GM19438 (cell line): ENCODE data around the gene FAIM2.

Experiments
- ATAC-seq: cut with Tn5 transposase; IDR thresholded peaks from one replicate; pipeline ENCODE4 v1.9.1; 2021; ENCODE audit warnings: low read depth; ENCODE audit not compliant: unreplicated experiment

Gene FAIM2

DNA sequence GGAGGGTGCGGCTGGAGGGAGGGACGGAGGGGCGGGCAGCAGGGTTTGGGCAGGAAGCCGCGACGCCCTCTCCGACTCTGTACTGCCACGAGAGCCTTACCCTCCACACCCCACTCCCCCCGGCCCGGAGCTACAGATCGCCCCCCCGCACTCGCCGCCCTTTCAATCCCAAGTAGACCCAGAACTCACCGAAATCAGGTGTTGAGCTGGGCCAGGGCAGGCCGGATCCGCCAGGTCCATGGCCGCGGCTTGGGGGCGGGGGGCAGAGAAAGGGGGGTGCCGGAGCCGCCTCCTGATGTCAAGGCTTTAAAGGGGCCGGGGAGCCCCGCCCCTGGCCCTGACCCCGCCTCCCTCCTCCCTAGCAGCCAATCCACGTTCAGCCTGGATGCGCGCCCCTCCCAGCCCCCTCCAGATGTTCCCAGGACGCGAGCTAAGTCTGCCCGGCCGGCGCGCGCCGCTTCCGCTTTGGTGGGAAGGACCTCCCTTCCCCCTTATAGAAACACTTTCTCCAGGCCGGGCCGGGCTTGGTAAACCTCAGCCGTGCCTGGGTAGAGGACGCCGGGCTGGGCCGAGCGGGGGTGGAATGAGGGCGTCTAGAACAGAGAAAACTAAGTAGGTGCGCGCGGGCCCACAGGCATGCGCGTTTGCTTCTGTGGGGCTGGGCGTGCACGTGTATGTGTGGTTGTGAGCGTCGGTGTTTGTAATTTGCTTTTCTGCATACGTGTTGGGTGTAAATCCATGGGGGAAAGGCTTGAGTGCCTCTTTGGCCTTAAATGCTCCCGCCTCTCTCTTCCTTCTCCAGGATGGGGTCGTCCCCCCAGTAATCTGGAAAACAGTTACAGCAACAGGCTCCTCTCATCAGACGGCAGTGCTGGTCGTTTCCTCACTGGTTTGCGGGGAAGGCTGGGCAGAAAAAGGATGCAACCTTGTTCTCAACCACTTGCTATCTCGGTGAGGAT, 75.3 kb downstream of the FAIM2 start, which contains the start of gene NCKAP5L:
Gene NCKAP5L, minus strand, starts transcription at position 281 of the 959 bp plus-strand sequence. CDS start 24,369 bp downstream, outside the sequence.
- ATAC-seq: peak; percentile 83

DNA sequence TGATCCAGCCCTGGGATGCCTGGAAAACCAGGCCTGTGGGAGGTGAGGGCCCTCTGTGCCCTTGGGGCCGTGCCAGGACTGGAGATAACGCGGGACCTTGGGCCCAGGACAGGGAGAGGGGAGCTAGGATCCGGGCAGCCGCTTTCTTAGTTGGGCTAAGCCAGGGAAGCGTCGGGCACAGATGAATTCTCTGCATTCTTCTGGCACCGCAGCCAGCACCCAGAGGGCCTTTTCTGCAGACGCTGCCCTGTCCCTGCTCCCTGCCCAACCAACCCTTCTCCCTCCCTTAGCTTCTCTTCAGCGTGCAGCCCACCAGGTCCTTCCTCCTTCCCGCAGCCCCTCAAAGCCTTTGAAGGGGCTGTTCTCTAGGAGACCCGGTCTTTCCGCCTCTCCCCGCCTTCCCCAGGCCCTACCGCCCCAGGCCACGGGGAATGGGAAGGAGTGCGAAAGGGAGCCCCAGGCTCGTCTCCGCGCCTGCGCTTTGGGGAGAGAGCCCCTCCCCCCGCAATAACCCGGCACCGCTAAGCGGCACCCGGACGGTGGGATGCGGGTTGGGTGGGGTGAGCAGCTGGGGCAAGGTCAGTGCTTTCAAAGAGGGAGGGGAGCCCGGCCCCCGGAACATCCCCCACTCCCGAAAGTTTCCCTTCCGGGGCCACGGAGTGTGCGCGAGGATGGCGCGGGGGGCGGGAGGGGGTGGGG, 76.2 kb downstream of the FAIM2 start:
- ATAC-seq: peak; percentile 28

DNA sequence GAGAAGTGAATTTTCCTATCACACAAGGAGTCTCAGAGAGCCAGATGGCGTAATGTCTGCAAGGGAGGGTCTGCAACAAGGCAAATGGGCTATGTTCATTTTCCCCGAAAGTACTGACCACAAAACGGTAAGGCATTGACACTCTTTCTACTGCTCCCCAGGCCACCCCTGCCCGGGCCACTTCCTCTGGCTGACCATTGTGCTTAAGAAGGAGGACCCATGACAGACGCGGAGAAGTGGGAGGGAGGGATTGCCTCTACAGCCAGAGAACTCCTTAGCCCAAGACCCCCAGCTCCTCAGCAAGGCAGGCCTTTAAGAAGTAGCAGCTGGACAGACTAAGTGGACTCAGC, 76.7 kb downstream of the FAIM2 start:
- no peak for ATAC-seq

DNA sequence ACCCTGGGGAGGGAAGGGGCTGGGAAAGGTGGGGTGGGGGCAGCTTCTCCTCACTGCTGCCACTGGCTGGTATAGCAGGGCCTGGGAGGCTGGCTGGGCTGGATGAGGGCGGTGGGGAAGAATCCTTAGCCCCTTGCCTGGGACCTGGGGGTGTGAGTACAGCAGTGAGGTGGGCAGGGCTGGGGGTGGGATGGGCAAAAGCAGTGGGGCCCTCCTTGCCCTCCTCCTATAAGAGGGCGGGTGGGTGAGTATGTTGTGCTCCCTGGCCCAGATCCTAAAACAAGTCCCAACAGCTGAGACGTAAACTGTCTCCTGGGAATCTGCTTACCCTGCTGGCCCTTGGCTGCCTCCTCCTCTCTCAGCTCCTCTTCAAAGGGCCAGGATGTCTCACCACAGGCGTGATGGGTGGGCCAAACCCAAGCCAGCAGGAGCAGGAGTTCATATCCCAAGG, 77.7 kb downstream of the FAIM2 start:
- ATAC-seq: no peak

DNA sequence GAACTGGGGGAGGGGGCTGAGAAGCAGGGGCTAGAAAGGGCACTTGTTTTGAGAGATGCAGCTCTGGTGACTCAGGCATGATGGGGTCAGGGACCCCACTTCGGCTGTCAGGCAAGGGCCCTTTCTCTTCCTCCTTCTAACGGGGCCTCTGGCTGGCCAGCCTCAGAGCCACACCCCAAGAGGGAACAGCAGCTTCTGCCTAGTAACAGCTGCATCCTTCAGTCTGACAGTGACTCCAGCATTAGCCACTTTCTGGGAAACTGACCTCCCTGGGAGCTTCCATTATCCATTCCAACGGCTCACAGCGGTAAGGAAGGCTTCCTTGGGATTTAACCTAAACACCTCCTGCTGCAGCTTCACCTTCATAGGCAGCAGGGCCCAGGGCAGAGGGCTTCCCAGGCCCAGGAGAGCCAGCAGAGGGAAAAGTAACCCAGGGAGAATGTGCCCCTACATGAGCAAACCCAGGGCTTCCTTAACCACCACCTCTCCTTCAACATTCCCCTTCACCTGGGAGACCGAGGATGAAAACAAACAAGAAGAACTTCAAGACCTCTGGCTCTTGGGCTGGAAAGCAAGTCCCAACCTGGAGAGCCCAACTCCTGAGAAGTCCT, 78.2 kb downstream of the FAIM2 start:
- no peak for ATAC-seq

DNA sequence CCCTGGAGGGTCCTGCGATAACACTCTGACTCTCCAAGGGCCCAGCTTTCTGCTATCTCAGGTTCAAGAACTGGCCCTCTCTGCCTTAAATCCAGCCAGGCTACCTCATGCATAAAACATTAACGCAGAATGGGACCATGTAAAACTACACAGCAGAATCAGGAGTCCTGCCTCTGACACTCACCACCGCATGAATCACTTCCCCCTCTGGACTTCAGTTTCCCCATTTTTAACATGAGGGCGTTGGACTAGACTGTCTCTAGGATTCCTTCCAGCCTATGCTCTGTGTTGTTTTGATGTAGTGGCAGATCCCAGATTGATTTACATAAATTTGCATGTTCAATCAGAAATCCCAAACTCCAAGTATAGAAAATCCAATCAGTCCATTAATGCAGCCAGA, 78.8 kb downstream of the FAIM2 start:
- no peak for ATAC-seq

DNA sequence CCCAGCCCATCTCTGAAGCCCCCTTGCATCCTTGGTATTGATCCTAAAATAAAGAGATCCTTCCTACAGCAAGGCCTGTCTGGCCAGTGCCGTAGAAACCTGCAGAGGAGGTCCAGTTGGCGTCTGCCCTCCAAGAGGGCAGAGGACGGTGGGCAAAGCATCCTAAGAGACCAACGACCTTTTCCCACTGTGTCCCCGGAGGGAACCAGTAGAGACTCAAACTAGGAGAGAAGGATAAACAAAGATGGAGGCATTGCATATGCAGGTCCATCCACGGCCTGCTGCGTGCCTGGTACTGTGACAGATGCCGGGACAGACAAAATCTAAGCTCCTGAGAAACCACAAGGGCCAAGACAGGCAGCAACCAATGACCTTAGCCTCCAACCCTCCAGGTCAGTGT, 79.3 kb downstream of the FAIM2 start:
- ATAC-seq: no peak

DNA sequence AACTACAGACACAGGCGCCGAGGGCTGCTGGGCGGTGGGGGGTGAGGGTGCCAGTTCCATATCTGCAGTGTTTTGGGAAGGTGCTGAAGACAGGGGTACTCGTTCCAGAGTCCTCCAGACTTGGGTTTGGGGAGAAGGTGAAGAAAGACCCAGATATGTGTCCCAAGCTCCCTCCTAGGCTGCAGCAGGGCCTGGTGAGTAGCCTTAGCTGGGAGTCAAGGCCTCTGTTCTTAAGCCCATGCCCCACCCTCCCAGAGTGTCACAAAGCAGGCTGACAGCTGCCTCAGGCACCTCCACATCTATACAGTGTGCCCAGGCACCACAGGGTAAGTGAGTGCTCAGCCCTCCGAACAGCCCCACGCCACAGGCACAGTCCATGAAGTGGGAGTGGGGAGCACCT, 79.7 kb downstream of the FAIM2 start:
- no peak for ATAC-seq

DNA sequence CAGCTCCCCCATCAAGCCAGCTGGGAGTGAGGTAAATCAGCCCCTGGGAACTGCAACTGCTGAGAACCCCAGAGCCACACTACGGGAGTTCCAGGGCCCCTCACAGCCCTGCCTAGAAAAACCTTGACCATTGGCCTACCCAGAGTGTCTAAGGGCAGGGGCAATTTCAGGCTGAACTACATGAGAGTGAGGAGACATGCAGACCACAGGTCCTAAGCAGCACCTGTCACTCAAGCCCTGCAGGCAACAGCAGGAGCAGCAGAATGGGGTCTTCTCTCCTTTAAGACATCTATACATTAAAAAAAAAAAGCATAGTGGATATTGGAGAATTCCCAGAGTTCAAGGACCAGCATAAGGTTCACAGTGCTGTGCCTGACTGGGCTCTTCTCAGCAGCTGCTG, 80.3 kb downstream of the FAIM2 start:
- ATAC-seq: no peak

DNA sequence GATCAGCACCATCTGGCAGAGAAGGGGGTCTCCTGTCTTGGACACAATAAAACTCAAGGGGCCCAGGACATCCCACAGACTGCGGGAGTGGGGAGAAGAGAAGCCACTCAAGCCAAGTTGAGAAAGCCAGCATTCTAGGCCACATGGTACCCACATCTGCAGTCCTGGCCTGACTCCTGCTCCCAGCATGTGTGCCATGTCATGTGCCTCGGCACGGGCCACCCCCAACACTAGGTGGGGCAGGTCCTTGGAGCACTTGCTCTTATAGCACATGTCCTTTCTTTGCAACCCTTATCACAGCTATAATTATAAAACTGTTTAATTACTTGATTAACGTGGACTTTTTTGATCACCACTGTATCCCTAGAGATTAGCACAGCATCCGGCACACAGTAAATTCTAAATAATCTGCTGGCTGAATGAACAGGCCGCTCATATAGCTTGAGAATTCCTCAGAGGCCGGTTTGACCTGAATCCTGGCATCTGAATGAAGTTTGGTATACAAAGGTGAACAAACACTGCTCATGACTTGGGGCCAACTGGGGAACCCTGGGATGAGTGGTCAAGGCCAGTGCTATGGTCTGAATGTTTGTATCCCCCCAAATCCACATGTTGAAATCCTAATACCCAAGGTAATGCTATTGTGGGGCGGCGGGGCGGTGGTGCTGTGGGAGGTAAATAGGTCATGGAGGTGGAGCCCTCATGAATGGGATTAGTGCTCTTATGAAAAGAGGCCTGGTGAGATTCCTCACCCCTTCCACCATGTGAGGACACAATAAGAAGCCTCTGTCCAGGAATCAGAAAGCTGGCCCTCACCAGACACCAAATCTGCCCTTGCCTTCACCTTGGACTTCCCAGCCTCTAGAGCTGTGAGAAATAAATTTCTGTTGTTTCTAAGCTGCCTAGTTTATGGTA, 82.1 kb downstream of the FAIM2 start:
- no peak for ATAC-seq

DNA sequence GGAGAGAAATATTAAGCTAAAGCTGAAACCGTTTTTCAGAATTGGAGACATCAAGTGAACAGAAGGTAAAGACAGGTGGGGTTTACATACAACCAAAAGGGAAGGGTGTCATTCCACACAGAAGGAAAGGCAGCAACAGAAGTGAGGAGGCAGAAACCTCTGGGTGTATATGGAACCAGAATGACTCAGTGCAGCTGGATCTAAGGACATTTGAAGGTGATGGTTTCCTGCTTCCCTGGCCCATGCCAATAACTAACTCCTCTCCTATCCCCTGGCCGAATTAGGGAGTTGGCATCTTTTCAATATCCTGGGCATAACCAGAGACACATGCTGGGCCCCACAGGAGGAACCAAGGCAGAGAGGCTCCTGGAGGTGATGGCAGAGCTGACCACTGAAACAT, 83.9 kb downstream of the FAIM2 start:
- no peak for ATAC-seq

DNA sequence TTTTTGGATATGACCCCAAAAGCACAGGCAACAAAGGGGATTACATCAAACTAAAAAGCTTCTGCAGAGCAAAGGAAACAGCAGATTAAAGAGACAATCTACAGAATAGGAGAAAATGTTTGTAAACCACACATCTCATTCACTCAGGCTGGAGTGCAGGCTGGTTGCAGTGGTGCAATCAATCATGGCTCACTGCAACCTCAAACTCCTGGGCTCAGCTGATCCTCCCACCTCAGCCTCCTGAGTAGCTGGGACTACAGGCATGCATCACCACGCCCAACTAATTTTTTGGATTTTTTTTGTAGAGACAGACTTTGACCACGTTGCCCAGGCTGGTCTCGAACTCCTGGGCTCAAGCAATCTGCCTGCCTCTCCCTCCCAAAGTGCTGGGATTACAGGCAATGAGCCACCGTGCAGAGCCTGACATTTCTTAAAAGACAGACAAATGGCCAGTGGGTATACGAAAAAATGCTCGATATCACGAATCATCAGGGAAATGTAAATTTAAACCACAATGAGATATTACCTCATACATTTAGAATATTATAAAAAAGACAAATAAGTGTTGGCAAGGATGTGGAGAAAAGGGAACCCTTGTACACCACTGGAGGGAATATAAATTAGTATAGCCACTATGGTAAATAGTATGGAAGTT, 85.3 kb downstream of the FAIM2 start:
- no peak for ATAC-seq
